Heart left ventricle (tissue), 13 donors: Measurements from ENCODE around the gene GAB3.

Source experiments
- CTCF ChIP-seq, 12 donors: fragments of 200-600 bp; sonication (generic) in 4 of 12; IDR thresholded peaks; one replicate each; pipeline versions ENCODE4 v1.5.0 to v1.8.0; 2018 to 2022; ENCODE audit warnings: antibody characterized with exemption in 12 of 12, mild to moderate bottlenecking in 5 of 12
- POLR2A ChIP-seq, 2 donors: fragments of 450-650 bp; IDR thresholded peaks; one replicate each; pipeline ENCODE4 v1.6.1; 2017; ENCODE audit warnings: antibody characterized with exemption in 2 of 2, mild to moderate bottlenecking in 2 of 2, moderate library complexity in 2 of 2
- donor health status: ischemic (EF 13 %, LVEDD 7.1; RV severe dilation, severe dysfunction).
- donor health status: DM: no; HTN: yes; CAD: no.
- donor health status: DM: no; HTN: no; CAD: no.
- donor health status: ischemic (EF 25% LVEDD 6.9; RV normal size, moderate dysfunction).
- donor health status: ischemic (EF 25% LVEDD 5.7; RV mildly dilated, moderate dysfunction).
- donor health status: ischemic (EF 35%, LVEDD 5.7; RV mildly dilated, moderate dysfunction).
- donor health status: nonischemic (EF 11% LVEDD 7.7; RV severe dilation, severe dysfunction).
- donor health status: DM: yes; HTN: yes; CAD: no.
- donor health status: PGD.
- donor health status: ischemic (EF 29% LVEDD 5.4; RV normal size, mild dysfunction).
- donor health status: nonischemic (EF 23%, LVEDD 6.1; RV moderate dilation, normal function).

- TF ChIP-seq POLR2A (IDR thresholded peaks at IDR 0.05), result no peak
- no peak for TF ChIP-seq CTCF (IDR thresholded peaks at IDR 0.05)
These were observed 23.7 kb upstream of the GAB3 start for GRCh38 chrX:154774622-154775021.
